Measurements from ENCODE around the gene H1-8.

Gene H1-8

GRCh38 chr3:129563332-129563731 is 20.4 kb downstream of the H1-8 start:
- TF ChIP-seq, protein P1, sequence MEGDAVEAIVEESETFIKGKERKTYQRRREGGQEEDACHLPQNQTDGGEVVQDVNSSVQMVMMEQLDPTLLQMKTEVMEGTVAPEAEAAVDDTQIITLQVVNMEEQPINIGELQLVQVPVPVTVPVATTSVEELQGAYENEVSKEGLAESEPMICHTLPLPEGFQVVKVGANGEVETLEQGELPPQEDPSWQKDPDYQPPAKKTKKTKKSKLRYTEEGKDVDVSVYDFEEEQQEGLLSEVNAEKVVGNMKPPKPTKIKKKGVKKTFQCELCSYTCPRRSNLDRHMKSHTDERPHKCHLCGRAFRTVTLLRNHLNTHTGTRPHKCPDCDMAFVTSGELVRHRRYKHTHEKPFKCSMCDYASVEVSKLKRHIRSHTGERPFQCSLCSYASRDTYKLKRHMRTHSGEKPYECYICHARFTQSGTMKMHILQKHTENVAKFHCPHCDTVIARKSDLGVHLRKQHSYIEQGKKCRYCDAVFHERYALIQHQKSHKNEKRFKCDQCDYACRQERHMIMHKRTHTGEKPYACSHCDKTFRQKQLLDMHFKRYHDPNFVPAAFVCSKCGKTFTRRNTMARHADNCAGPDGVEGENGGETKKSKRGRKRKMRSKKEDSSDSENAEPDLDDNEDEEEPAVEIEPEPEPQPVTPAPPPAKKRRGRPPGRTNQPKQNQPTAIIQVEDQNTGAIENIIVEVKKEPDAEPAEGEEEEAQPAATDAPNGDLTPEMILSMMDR (IDR thresholded peaks at IDR 0.05; ENCODE audit: control insufficient read depth, insufficient read depth, low read depth, low read length, missing control alignments) = no peak
- DNase-seq (ENCODE audit: low read depth) = no peak
- no peak overlapping the region for H3K4me3 ChIP-seq (ENCODE audit: control insufficient read depth, low read depth, low read length)

DNA sequence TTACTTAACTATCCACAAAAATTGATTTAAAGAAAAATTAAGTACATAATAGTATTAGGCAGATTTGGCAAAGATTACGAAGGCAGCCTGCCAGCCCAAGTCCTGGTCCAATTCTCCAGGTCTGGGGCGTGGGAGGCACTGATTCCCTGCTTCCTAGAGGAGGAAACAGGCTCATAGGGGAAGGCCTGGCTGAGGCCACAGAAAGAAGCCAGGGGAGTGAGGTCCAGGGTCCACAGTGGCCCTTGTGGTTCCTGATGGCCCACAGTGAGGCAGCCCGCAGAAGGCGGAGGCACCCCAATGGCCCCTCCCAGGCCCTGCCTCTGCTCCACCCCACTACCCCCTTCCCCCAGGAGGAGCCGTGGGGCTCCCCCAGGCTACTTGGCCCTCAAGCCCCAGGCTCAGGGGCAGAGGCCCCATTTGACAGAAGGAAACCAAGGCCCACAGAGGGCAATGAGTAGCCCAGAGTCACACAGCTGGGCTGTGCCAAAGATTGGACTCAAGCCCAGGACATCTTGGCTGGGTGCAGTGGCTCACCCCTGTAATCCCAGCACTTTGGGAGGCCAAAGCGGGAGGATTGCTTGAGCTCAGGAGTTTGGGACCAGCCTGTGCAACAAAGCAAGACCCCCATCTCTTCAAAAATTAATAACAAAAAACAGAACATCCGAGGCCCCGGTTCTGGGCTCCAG is 21.0 kb downstream of the H1-8 start:
- H3K4me3 ChIP-seq (ENCODE audit: control insufficient read depth, low read depth, low read length) = no peak overlapping the region
- TF ChIP-seq, protein P1 (IDR thresholded peaks at IDR 0.05; ENCODE audit: control insufficient read depth, insufficient read depth, low read depth, low read length, missing control alignments) = no peak
- no peak for DNase-seq (ENCODE audit: low read depth)

DNA sequence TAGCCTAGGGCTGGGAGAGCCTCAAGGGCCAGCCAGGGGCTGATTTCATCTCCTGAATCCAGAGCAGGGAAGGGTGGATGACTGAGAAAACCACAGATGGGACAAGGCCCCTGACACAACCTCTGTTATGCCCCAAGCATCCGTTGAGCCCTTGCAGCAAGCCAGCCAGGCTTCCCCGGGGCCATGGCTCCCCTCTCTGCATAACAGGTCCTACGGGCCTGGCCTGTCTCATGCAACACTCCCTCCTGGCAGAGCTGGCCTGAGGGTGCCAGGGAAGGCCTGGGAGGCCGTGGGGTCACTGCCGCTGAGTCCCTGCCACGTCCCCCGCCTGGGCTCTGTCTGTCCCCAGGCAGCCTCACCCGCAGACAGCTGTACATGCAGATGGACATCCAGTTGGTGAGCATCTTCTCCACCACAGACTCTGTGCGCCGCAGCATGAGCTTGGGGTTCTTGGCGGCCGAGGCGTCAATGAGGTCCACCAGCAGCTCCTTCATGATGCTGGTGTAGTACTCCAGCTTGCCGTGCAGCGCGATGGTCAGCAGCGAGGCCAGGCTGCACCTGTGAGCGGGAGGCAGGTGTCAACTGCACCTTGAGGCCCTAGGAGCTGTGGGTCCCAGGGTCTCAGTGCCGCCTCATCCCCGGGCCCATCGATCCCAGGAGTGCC is 22.1 kb downstream of the H1-8 start:
- no peak for DNase-seq (ENCODE audit: low read depth)
- H3K4me3 ChIP-seq (ENCODE audit: control insufficient read depth, low read depth, low read length) = no peak overlapping the region
- TF ChIP-seq, protein P1 (IDR thresholded peaks at IDR 0.05; ENCODE audit: control insufficient read depth, insufficient read depth, low read depth, low read length, missing control alignments) = no peak

GRCh38 chr3:129565902-129566301 is 22.9 kb downstream of the H1-8 start:
- no peak for DNase-seq (ENCODE audit: low read depth)
- no peak overlapping the region for H3K4me3 ChIP-seq (ENCODE audit: control insufficient read depth, low read depth, low read length)
- TF ChIP-seq, protein P1 (IDR thresholded peaks at IDR 0.05; ENCODE audit: control insufficient read depth, insufficient read depth, low read depth, low read length, missing control alignments) = no peak

DNA sequence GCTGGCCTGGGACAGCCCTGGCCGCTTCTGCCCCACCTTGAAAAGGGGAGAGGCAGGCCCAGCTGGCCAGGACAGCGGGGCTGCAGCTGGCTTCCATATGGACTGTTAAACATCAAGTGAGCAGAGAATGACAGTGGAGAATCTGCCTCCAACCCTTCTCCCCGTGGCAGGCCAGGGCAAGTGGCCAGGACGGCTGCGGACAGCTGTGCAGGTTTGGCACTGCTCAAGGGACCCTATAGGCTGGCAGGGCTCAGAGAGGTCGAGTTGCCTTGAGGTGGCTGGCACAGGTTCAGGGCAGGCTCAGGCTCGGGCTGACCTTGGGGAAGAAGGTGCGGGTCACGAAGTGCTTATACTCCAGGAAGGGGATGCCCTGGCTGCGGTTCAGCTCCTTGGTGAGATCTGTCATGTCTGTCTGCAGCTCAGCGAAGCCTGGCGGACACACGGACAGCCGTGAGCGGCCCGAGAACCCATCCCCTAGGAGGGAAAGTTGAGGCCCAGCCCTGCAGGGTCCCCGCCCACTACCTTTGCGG is 24.3 kb downstream of the H1-8 start:
- H3K4me3 ChIP-seq (ENCODE audit: control insufficient read depth, low read depth, low read length) = no peak overlapping the region
- TF ChIP-seq, protein P1 (IDR thresholded peaks at IDR 0.05; ENCODE audit: control insufficient read depth, insufficient read depth, low read depth, low read length, missing control alignments) = no peak
- DNase-seq (ENCODE audit: low read depth) = no peak

GRCh38 chr3:129567939-129568338 is 25.0 kb downstream of the H1-8 start:
- no peak for DNase-seq (ENCODE audit: low read depth)
- no peak overlapping the region for H3K4me3 ChIP-seq (ENCODE audit: control insufficient read depth, low read depth, low read length)
- TF ChIP-seq, protein P1 (IDR thresholded peaks at IDR 0.05; ENCODE audit: control insufficient read depth, insufficient read depth, low read depth, low read length, missing control alignments) = no peak
